ENCODE results near the gene REX1BD.

DNA sequence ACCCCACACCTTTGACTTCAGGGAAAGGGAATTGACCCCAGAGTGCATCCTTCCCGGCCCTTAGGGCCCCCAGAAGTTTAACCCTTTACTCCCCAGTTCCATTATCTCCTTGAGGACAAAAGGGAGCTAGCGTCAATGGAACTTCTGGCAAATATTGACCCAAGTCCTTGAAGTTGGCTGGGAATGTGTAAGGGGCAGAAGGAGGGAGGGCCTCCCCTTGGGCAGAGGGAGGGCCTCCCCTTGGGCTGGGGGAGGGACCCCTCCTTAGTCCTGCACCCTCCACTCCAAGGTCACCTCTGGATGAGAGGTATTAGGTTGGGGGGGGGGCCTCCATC is 21.1 kb downstream of the REX1BD start:
- TF ChIP-seq, protein P1, sequence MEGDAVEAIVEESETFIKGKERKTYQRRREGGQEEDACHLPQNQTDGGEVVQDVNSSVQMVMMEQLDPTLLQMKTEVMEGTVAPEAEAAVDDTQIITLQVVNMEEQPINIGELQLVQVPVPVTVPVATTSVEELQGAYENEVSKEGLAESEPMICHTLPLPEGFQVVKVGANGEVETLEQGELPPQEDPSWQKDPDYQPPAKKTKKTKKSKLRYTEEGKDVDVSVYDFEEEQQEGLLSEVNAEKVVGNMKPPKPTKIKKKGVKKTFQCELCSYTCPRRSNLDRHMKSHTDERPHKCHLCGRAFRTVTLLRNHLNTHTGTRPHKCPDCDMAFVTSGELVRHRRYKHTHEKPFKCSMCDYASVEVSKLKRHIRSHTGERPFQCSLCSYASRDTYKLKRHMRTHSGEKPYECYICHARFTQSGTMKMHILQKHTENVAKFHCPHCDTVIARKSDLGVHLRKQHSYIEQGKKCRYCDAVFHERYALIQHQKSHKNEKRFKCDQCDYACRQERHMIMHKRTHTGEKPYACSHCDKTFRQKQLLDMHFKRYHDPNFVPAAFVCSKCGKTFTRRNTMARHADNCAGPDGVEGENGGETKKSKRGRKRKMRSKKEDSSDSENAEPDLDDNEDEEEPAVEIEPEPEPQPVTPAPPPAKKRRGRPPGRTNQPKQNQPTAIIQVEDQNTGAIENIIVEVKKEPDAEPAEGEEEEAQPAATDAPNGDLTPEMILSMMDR (IDR thresholded peaks at IDR 0.05) = no peak
- TF ChIP-seq POLR2A (IDR thresholded peaks at IDR 0.05) = no peak

All from right lobe of liver (tissue), 4 donors.